HFFc6 (cell line): ENCODE data around the gene CREBBP. TPM values are rescaled to one million over a fixed set of nuclear protein-coding genes. Genes with fewer than 3 reads are reported as not detected.

ENCODE experiments used
- DNase-seq: peaks from one replicate; pipeline ENCODE4 v3.0.0-alpha.2; 2018
- H3K27ac Mint-ChIP-seq: 2 replicates; pipeline ENCODE4 v1.8.0; 2020; ENCODE audit warnings: mild to moderate bottlenecking, mixed read lengths
- H3K27me3 Mint-ChIP-seq: 2 replicates; pipeline ENCODE4 v1.8.0; 2021; ENCODE audit warnings: mild to moderate bottlenecking, moderate library complexity, mixed read lengths; ENCODE audit not compliant: insufficient read depth
- H3K36me3 Mint-ChIP-seq: 2 replicates; pipeline ENCODE4 v1.8.0; 2021; ENCODE audit warnings: low read depth, mixed read lengths
- H3K4me1 Mint-ChIP-seq: 2 replicates; pipeline ENCODE4 v1.8.0; 2020; ENCODE audit warnings: low read depth, mixed read lengths
- H3K4me3 Mint-ChIP-seq: 2 replicates; pipeline ENCODE4 v1.8.0; 2020; ENCODE audit warnings: mild to moderate bottlenecking, moderate library complexity, mixed read lengths
- H3K9me3 Mint-ChIP-seq: 2 replicates; pipeline ENCODE4 v1.8.0; 2020; ENCODE audit warnings: mild to moderate bottlenecking, mixed read lengths
- total RNA-seq, 6 experiments: library from RNA; stranded (reverse); fragmentation: NEBNext Ultra II Directional; extraction: Animal tissue kit (Norgen Biotek cat#: 25700); gene quantifications; 2 replicates in 1 of 6; 3 replicates in 5 of 6; pipeline ENCODE4 v1.2.3, GENCODE V29; 2021
- TF ChIP-seq, protein P1 (sequence below): fragments of 200-600 bp; sonication (generic); IDR thresholded peaks from 2 replicates; pipeline ENCODE4 v1.5.0; 2021; ENCODE audit warnings: antibody characterized with exemption, mild to moderate bottlenecking

The CREBBP gene
- total RNA-seq, 6 experiments from 2014 or later: 40.2 to 51.4 (median 43.4) TPM

DNA sequence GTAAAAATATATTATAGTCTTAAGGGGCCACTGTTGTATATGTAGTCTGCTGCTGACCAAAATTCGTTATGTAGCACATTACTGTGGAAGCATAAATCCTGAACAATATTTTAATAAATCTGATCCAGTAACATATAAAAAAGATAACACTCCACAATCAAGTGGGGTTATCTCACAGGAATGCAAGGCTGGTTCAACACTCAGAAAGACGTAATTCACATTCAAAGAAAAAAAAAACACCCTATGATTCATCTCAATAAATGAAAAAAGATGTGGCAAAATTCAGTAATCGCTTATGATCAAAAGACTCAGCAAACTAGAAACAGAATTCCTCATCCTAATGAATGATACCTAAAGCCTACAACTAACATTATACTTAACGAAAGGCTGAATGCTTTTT is 47.8 kb downstream of the CREBBP start:
- Mint-ChIP-seq H3K4me1 (peaks cover 42% of the 10 kb centered on the region), H3K27me3 (no peaks in the 10 kb centered on the region), H3K4me3 (no peak overlapping the region), H3K36me3 (peaks cover 36% of the 10 kb centered on the region), H3K9me3 (peaks cover 25% of the 10 kb centered on the region), H3K27ac (no peak overlapping the region)
- TF ChIP-seq, protein P1, sequence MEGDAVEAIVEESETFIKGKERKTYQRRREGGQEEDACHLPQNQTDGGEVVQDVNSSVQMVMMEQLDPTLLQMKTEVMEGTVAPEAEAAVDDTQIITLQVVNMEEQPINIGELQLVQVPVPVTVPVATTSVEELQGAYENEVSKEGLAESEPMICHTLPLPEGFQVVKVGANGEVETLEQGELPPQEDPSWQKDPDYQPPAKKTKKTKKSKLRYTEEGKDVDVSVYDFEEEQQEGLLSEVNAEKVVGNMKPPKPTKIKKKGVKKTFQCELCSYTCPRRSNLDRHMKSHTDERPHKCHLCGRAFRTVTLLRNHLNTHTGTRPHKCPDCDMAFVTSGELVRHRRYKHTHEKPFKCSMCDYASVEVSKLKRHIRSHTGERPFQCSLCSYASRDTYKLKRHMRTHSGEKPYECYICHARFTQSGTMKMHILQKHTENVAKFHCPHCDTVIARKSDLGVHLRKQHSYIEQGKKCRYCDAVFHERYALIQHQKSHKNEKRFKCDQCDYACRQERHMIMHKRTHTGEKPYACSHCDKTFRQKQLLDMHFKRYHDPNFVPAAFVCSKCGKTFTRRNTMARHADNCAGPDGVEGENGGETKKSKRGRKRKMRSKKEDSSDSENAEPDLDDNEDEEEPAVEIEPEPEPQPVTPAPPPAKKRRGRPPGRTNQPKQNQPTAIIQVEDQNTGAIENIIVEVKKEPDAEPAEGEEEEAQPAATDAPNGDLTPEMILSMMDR: no peak
- DNase-seq: no peak

DNA sequence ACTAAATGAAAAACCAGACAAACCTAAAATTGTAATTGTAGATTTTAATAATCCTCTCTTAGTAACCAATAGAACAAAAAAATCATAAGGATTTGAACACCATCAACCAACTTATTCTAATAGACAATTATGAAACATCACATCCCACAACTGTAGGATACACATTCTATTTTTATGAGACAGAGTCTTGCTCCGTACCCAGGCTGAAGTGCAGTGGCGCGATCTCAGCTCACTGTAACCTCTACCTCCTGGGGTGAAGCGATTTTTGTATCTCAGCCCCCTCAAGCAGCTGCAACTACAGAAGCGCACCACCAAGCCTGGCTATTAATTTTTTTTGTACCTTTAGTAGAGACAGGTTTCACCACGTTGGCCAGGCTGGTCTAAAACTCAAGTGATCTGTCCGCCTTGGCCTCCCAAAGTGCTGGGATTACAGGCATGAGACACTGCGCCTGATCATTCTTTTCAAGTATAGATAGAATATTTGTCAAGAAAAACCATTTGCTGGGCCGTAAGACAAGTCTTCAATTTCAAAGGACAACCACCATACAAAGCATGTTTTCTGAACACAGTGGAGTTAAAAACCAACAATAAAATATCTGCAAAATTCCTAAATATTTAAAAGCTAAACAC is 49.8 kb downstream of the CREBBP start:
- Mint-ChIP-seq H3K4me3 (no peak overlapping the region), H3K27me3 (no peaks in the 10 kb centered on the region), H3K9me3 (peaks cover 25% of the 10 kb centered on the region), H3K36me3 (peaks cover 43% of the 10 kb centered on the region), H3K27ac (no peak overlapping the region), H3K4me1 (peaks cover 54% of the 10 kb centered on the region)
- TF ChIP-seq, protein P1: no peak
- no peak for DNase-seq

DNA sequence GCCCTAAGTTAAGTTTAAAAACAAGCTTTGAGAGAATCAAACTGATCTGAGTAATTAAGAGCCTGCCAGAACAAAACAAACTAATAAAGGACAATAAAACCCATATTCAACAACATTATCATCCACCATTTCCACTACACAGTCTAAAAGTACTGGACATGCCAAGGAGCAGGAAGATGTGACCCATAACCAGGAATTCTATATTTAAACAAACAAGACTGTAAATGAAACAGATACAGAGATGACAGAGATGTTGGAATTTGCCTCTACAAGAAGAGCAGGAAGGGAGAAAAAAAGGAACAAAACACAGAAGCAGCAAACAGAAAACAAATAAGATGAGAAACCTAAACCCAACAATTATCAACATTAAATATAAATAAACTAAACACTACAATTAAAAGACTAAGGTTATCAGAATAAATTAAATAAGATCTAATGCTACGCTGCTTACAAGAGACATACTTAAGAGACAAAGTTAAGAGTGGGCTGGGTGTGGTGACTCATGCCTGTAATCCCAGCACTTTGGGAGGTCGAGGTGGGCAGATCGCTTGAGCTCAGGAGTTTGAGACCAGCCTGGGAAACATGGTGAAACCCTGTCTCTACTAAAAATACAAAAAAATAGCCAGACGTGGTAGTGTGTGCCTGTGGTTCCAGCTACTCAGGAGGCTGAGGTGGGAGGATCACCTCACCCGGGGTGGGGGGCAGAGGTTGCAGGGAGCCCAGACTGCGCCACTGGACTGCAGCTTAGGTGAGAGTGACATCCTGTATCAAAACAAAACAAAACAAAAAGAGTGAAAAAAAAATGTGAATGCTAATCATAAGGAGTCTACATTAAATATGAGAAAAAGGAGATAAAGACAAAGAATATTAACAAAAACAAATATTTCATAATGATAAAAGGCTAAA is 50.6 kb downstream of the CREBBP start:
- Mint-ChIP-seq H3K27ac (peak overlapping the region; percentile 57), H3K36me3 (peaks cover 43% of the 10 kb centered on the region), H3K9me3 (peaks cover 25% of the 10 kb centered on the region), H3K4me3 (peak overlapping the region; percentile 12), H3K4me1 (peaks cover 63% of the 10 kb centered on the region), H3K27me3 (no peaks in the 10 kb centered on the region; the same call in 1 of the 2 replicates)
- DNase-seq: peak; percentile 28
- TF ChIP-seq, protein P1: no peak

DNA sequence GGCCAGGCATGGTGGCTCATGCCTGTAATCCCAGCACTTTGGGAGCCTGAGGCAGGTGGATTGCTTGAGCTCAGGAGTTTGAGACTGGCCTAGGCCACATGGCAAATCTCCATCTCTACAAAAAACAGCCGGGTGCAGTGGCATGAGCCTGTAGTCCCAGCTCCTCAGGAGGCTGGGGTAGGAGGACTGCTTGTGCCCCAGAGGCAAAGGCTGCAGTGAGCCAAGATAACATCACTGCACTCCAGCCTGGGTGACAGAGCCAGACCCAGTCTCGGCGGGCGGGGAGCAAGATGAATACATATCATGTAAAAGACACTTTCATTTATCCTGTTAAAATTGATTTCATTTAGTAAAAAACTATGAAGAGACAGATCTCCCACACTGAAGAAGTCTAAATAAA is 54.6 kb downstream of the CREBBP start:
- no peak for DNase-seq
- no peaks in the 10 kb centered on the region; the same call in 1 of the 2 replicates for H3K27me3 Mint-ChIP-seq
- peaks cover 8% of the 10 kb centered on the region; the same call in 1 of the 2 replicates for H3K36me3 Mint-ChIP-seq
- TF ChIP-seq, protein P1: no peak
- H3K4me3 Mint-ChIP-seq: no peak overlapping the region
- H3K9me3 Mint-ChIP-seq: no peaks in the 10 kb centered on the region
- H3K4me1 Mint-ChIP-seq: peaks cover 81% of the 10 kb centered on the region
- H3K27ac Mint-ChIP-seq: no peak overlapping the region

DNA sequence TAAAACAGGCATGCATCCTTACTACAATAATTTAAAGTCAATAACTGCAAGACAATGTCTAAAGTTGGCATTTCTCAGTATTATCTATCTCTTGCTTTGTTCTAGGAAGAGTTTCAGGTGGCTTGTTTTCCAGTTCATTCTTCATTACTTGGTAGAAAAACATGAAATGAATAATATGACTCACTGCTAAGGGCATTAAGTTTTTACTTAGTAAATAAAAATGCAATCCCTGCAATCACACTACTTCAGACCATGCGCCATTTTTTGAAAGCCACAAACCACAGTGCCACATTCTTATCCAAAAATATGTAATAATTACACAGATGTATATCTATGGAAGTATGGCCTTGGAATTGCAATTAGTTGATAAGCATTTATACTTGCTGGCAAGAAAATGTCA is 55.4 kb downstream of the CREBBP start:
- Mint-ChIP-seq H3K27ac (peak overlapping the region; percentile 35), H3K27me3 (no peaks in the 10 kb centered on the region; the same call in 1 of the 2 replicates), H3K9me3 (no peaks in the 10 kb centered on the region), H3K4me3 (peak overlapping the region; percentile 9; the same call in 1 of the 2 replicates), H3K4me1 (peaks cover 84% of the 10 kb centered on the region), H3K36me3 (peaks cover 8% of the 10 kb centered on the region; the same call in 1 of the 2 replicates)
- TF ChIP-seq, protein P1: no peak
- DNase-seq: peak; percentile 56
